GM18867 (cell line): ENCODE results near the gene DENND5B.

Source experiments
- ATAC-seq: cut with Tn5 transposase; IDR thresholded peaks from one replicate; pipeline ENCODE4 v1.9.1; 2021; ENCODE audit warnings: mild to moderate bottlenecking, moderate library complexity; ENCODE audit not compliant: unreplicated experiment

The DENND5B gene

DNA sequence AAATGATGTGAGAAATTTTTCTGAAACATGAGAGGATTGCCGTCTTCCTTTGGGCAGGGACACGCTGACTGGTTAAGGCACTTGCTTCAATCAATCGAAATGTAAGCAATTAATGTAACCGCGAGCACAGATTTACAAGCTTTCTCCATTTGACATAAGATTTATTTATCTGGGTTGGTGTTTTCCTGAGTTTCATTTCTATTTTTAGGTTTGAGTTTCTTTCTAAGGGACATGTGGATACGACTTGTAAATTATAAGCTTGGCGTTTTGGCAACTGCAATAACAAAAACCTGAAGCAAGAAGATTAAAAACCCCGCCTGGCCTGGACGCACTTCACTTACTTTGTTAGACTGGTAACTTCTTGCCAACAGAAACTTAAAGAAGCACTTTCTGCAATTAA is 244.7 kb downstream of the DENND5B start:
- no peak for ATAC-seq

DNA sequence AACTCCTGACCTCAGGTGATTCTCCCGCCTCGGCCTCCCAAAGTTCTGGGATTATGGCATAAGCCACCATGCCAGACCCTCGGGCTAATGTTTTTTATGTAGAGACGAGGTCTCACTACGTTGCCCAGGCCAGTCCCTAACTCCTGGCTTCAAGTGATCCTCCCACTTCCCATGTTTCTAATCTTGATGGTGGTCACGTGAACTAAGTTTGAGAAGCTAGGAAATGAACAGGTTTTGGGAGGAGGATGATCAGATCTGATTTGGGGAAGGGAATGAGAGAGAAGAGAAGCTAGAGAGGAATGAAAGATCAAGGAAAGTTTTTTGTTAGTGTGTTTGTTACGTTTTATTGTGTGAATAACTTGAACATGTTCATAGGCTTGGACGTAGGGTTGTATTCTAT is 247.8 kb downstream of the DENND5B start:
- no peak for ATAC-seq

DNA sequence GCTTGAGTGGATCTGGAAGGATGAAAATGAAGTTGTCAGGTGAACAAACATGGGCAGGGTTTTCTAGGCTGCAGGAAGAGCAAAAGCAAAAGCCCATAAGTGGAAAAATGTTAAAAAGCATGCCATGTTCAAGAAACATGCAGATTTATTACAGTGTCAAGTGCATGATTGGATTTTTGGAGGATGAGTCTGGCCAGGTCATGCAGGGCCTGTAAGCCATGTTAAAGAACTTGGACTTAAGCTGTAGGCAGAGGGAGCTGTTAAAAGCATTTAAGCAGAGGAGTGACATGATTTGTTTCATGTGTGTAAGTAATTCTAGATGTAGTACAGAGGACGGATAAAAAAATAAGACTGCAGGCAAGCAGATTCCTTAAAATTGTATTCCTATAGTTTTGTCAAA is 248.7 kb downstream of the DENND5B start:
- ATAC-seq, result no peak

DNA sequence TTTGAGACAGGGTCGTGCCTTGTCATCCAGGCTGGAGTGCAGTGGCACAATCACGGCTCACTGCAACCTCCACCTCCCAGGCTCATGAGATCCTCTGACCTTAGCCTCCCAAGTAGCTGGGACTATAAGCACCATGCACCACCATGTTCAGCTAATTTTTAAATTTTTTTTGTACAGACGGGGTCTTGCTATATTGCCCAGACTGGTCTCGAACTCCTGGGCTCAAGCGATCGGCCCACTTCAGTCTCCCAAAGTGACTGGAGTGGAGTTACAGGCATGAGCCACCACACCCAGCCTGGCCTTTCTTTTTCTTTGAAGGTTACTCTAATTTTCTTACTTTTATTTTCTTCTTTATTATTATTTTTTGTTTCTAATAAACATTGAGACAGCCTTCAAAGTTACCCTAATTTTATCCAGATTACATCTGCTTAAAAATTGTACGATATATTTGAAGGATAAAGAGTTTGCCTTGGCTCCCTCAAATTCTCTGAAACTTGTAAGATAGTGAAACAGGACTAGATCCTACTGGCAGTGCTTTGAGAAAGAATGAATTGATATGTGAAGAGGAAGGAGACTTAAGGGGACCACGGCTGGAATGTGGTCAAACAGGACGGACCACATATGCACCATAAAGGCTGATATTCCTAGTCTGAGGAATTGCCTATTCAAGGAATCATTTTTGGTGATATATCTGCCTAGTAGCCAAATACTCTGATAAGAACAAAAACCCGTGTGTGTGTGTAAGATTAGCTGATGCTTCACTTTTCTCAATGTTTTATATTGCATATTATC is 250.9 kb downstream of the DENND5B start:
- ATAC-seq, result no peak

DNA sequence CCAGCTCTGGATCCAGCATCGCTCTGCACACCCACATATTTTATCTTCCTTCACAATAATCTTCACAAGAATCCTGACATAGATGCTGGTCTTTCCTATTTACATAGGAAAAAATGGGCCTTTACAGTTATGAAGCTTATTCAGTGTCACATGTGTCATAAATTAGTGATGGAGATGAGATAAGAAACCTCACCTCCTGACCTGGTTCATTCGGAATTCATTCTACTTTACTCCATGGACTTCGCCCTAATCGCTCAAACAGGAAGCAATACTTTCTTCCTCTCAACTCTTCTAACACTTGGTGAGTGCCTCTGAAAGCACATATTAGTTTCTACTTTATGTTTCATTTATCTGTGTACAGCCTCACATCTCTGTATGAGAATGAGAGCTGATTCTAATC is 253.0 kb downstream of the DENND5B start:
- no peak for ATAC-seq
